ENCODE results near the gene PAQR8. TPM values are rescaled to one million over a fixed set of nuclear protein-coding genes. Genes with fewer than 3 reads are reported as not detected.

PAQR8 gene
- total RNA-seq, 1 donor from 2014 or later: 4.4 TPM

DNA sequence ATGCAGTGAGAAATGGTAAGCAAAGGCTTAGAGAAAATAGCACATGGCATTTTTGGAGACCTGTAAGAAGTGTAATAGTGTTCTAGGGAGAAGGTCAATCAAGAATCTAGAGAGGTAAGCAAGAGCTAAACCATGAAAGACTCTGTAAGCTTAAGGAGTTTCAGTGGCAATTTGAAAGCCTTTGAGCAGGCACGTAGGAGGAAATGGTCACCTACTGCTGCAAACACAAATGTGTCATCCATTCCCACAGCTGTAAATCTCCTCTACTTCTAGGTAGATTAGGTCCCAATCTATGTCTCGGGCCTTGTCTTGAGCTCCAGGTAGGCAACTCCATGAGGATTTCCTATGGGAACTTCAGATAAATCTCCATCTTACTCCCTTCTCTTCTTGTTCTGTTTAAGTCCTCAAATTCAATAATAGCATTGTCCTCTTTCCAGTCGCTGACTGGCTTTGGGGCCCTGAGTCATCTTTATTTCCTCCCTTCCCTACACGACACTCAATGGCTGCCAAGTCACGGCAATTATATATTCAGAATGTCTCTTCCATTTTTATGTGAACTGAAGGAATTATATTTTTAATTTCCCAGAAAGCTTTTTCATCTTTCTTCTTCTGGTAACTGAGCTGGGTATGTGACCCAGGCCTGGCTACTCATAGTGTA lies 24.2 kb upstream of the PAQR8 start:
- H3K36me3 ChIP-seq (ENCODE audit: control insufficient read depth, insufficient read depth, low read length): no peaks in the 10 kb centered on the region
- TF ChIP-seq CTCF (IDR thresholded peaks at IDR 0.05; ENCODE audit: insufficient read depth, low read length, poor library complexity, severe bottlenecking): no peak
- H3K4me3 ChIP-seq (ENCODE audit: low read depth, low read length): no peak overlapping the region
- no peaks in the 10 kb centered on the region for H3K27me3 ChIP-seq (ENCODE audit: control insufficient read depth, insufficient read depth, low read length)
- no peak for DNase-seq (ENCODE audit: low read depth)

DNA sequence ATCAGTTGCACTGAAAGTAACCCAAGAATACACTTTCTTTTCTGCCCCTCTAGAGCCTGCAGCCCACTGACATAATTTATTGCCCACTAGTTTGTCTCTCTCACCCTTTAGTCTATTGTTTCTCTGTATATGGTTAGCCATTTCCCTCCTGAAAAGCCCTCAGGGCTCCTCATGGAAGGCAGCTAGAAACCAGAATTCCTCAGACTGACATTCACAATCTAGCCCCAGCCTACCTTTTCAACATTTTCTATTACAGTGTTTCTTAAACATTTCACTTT lies 21.4 kb upstream of the PAQR8 start:
- DNase-seq (ENCODE audit: low read depth): no peak
- Histone ChIP-seq H3K36me3 (ENCODE audit: control insufficient read depth, insufficient read depth, low read length) (no peaks in the 10 kb centered on the region), H3K4me3 (ENCODE audit: low read depth, low read length) (no peak overlapping the region), H3K27me3 (ENCODE audit: control insufficient read depth, insufficient read depth, low read length) (no peaks in the 10 kb centered on the region)
- TF ChIP-seq CTCF (IDR thresholded peaks at IDR 0.05; ENCODE audit: insufficient read depth, low read length, poor library complexity, severe bottlenecking): no peak

- DNase-seq (ENCODE audit: low read depth): no peak
- Histone ChIP-seq H3K4me3 (ENCODE audit: low read depth, low read length) (no peak overlapping the region), H3K27me3 (ENCODE audit: control insufficient read depth, insufficient read depth, low read length) (no peaks in the 10 kb centered on the region), H3K36me3 (ENCODE audit: control insufficient read depth, insufficient read depth, low read length) (no peaks in the 10 kb centered on the region)
- no peak for TF ChIP-seq CTCF (IDR thresholded peaks at IDR 0.05; ENCODE audit: insufficient read depth, low read length, poor library complexity, severe bottlenecking)
Measured at GRCh38 chr6:52341561-52342260, 20.2 kb upstream of the PAQR8 start.

DNA sequence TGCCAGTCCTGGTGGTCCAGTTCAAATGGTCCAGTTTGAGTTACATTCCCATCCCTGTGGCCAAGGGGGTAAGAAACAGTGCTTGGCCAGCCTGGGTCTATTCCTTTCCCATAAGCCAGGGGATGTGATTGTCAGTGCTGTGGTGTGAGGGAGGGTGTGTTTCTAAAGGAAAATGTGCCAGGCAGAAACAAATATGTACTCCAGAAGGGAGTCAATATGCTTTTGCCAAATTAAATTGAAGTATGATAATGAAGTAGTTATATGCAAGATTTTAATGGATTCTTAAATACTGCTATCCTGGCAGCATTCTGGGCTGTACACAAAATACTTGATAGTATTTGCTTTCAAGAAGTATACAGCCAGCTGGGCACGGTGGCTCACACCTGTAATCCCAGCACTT lies 16.6 kb upstream of the PAQR8 start:
- no peak for TF ChIP-seq CTCF (IDR thresholded peaks at IDR 0.05; ENCODE audit: insufficient read depth, low read length, poor library complexity, severe bottlenecking)
- H3K36me3 ChIP-seq (ENCODE audit: control insufficient read depth, insufficient read depth, low read length): no peaks in the 10 kb centered on the region
- H3K27me3 ChIP-seq (ENCODE audit: control insufficient read depth, insufficient read depth, low read length): no peaks in the 10 kb centered on the region
- no peak for DNase-seq (ENCODE audit: low read depth)
- H3K4me3 ChIP-seq (ENCODE audit: low read depth, low read length): no peak overlapping the region

GRCh38 chr6:52346503-52346902 lies 15.4 kb upstream of the PAQR8 start:
- TF ChIP-seq CTCF (IDR thresholded peaks at IDR 0.05; ENCODE audit: insufficient read depth, low read length, poor library complexity, severe bottlenecking): no peak
- Histone ChIP-seq H3K4me3 (ENCODE audit: low read depth, low read length) (no peak overlapping the region), H3K27me3 (ENCODE audit: control insufficient read depth, insufficient read depth, low read length) (no peaks in the 10 kb centered on the region), H3K36me3 (ENCODE audit: control insufficient read depth, insufficient read depth, low read length) (no peaks in the 10 kb centered on the region)
- DNase-seq (ENCODE audit: low read depth): no peak

DNA sequence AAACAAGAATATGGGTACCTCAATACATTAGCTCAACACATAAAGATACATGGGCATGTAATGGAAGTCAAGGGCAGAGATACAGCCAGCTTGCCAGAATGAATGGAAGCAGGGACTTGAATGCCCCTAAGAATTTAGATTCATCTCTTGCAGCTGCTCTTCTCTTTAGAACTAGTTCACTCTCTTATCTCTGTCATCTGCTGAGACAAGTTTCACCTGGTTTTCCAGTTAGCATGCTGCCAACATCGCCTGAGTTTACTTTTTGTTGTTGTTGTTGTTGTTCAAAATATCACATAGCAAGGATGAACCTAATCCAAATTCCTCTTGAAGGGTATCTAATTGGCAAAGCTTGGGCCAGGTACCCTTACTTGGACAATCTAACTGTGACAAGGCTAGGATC lies 14.1 kb upstream of the PAQR8 start:
- H3K27me3 ChIP-seq (ENCODE audit: control insufficient read depth, insufficient read depth, low read length): no peaks in the 10 kb centered on the region
- no peaks in the 10 kb centered on the region for H3K36me3 ChIP-seq (ENCODE audit: control insufficient read depth, insufficient read depth, low read length)
- no peak overlapping the region for H3K4me3 ChIP-seq (ENCODE audit: low read depth, low read length)
- TF ChIP-seq CTCF (IDR thresholded peaks at IDR 0.05; ENCODE audit: insufficient read depth, low read length, poor library complexity, severe bottlenecking): no peak
- no peak for DNase-seq (ENCODE audit: low read depth)
